AG04450 (cell line): Measurements from ENCODE around the gene TFCP2L1. TPM values are rescaled to one million over a fixed set of nuclear protein-coding genes. Genes with fewer than 3 reads are reported as not detected.

Experiments
- CTCF ChIA-PET: fragments of 300-600, 350-600 bp; formaldehyde crosslinking; extraction: SDS; loops from one replicate; lab custom pipeline; 2022; ENCODE audit warnings: antibody characterized with exemption, inconsistent platforms; lab: Charles Lee
- POLR2A ChIA-PET: fragments of 350-600 bp; formaldehyde crosslinking; extraction: SDS; loops from one replicate; lab custom pipeline; 2021; ENCODE audit warnings: antibody characterized with exemption, inconsistent platforms; lab: Yijun Ruan, JAX
- DNase-seq: peaks from one replicate; pipeline ENCODE4 v3.0.0-alpha.2; 2011; ENCODE audit warnings: low read depth, low spot score
- H3K27ac ChIP-seq: one replicate; pipeline ENCODE4 v1.5.1; 2012; ENCODE audit warnings: low read depth, low read length, control low read depth
- H3K27me3 ChIP-seq: one replicate; pipeline ENCODE4 v1.6.0; 2012; ENCODE audit warnings: low read length; ENCODE audit not compliant: control insufficient read depth, insufficient read depth
- H3K4me3 ChIP-seq: 2 replicates; pipeline ENCODE4 v1.5.1; 2011; ENCODE audit warnings: mild to moderate bottlenecking, low read depth, low read length, control low read depth
- H3K9me3 ChIP-seq: 2 replicates; pipeline ENCODE4 v1.5.1; 2012; ENCODE audit warnings: low read length; ENCODE audit not compliant: control insufficient read depth, insufficient read depth
- CTCF ChIP-seq: IDR thresholded peaks from 2 replicates; pipeline ENCODE4 v1.5.1; 2011; ENCODE audit warnings: low read depth, low read length, control low read depth, inconsistent platforms
- polyA plus RNA-seq: library from polyadenylated mRNA; depleted of rRNA; stranded (reverse); fragments of >200 nt; gene quantifications from 2 replicates; pipeline ENCODE4 v1.2.3, GENCODE V29; 2011

TFCP2L1 gene
- polyA plus RNA-seq, 1 experiment: not detected

DNA sequence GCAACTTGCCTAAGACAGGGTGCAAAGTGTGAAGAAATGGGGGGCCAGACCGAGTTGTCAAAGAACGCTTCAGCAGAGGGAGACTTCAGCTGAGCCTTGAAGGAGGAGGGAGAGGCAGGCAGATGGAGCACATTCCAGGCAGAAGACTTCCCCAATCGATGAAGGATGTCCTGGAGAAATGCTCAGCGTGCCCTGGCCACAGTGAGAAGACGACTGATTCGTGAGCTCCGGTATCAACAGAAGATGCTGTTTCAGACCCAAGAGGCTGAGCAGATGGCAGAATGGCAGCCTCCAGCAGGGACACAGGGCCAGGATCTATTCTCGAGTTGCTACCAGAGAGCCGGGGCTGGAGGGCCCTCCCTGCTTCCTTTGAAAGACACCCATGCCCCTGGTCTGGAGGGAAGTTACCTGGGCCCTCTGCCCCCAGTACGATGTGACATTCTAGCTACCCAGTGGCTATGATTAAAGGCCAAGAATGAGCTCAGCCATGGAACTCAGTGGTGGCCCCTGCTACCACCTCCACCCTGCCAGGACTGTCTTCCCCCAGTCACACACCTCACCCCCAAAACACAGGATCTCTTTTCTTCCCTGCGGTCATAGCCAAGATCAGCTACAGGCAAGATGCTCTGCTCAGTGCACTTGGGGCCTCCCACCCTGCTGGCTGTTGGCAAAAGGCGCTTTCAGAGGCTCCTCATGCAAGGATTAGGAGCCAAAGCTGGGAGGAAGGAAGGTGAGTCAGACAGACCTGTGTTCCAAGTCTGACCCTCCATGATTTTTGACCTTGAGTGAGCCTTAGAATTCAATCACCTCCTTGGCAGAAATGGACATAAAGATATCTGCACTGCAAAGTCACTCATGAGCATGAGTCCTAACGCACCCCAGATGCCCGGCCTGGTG is 84.3 kb downstream of the TFCP2L1 start:
- POLR2A ChIA-PET: no interaction called here
- no peak for TF ChIP-seq CTCF
- Histone ChIP-seq H3K4me3 (no peak overlapping the region), H3K27me3 (peaks cover 4% of the 10 kb centered on the region), H3K27ac (no peak overlapping the region), H3K9me3 (no peaks in the 10 kb centered on the region)
- CTCF ChIA-PET: no interaction called here
- DNase-seq: no peak

DNA sequence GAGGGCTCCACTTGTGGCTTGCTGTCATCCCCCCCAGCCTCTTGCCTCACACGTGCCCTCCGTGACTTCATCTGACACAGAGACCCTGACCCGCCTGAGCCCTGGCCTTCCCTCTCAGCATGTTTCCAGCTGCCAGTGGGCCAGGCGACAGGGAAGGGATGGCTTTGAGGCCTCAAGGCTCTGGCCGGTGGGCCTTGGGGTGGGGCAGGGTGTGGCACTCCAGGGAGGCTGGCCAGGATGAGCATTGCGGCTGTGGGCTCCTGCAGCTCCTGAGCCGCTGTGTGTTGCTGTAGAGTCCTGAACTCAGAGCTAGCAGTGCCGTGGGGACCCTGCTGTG is 85.0 kb downstream of the TFCP2L1 start:
- peaks cover 4% of the 10 kb centered on the region for H3K27me3 ChIP-seq
- no peak for TF ChIP-seq CTCF
- no peaks in the 10 kb centered on the region for H3K9me3 ChIP-seq
- POLR2A ChIA-PET: no interaction called here
- DNase-seq: no peak
- no peak overlapping the region for H3K27ac ChIP-seq
- CTCF ChIA-PET: no interaction called here
- no peak overlapping the region for H3K4me3 ChIP-seq

DNA sequence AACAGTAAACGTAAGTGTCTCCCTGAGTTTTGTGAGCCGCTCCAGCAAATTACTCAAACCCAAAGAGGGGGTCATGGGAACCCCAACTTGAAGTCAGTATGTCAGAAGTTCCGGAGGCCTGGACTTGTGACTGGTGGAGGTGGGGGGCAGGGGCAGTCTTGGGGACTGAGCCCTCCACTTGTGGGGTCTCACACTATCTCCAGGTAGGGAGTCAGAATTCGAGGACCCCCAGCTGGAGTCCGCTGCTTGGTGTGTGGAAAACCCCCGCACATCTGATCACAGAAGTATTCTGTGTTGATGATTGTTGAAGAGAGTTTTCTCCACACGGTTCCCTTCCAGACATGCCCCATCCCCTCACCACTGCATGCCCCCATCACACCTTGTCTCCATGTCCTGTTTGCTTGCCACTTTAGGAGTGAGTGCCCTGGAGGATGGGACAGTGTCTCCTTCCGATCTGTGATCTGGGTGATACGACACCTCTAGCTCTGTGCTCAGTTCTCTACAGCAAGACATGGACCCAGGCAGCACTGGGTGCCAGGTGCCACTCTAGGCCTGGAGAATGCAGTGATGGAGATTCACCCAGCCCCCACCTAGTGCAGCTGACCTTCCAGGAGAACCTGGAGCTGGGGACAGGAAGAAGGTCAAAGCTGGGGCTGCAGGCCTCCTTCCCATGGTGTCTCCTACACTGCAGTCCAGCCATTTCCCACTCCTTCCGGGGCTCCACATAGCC is 85.6 kb downstream of the TFCP2L1 start:
- no peak for DNase-seq
- no peak overlapping the region for H3K4me3 ChIP-seq
- CTCF ChIA-PET: no interaction called here
- H3K27ac ChIP-seq: no peak overlapping the region
- POLR2A ChIA-PET: no interaction called here
- H3K9me3 ChIP-seq: no peaks in the 10 kb centered on the region
- TF ChIP-seq CTCF: no peak
- H3K27me3 ChIP-seq: peaks cover 4% of the 10 kb centered on the region

- ChIA-PET POLR2A (no interaction called here), CTCF (interaction anchor here (0.6 kb wide), 1 partner anchor 11 kb away, joined by 3 read pairs; no protein-coding TSS in a partner anchor)
- H3K27me3 ChIP-seq: peaks cover 4% of the 10 kb centered on the region
- no peak overlapping the region for H3K27ac ChIP-seq
- H3K4me3 ChIP-seq: no peak overlapping the region
- no peaks in the 10 kb centered on the region for H3K9me3 ChIP-seq
- TF ChIP-seq CTCF: no peak
- no peak for DNase-seq
Observed at GRCh38 chr2:121197369-121198091, 87.5 kb downstream of the TFCP2L1 start.
